Uterus (tissue), 4 donors: ENCODE measurements around the gene TRIP11. TPM values are rescaled to one million over a fixed set of nuclear protein-coding genes. Genes with fewer than 3 reads are reported as not detected.

Experiments
- DNase-seq, 2 donors: peaks; one replicate each; pipeline ENCODE4 v3.0.0-alpha.2; 2019 to 2020
- H3K27ac ChIP-seq, 2 donors: fragments of 200-600 bp; sonication (generic); 1 replicate in 1 of 2; 2 replicates in 1 of 2; pipeline ENCODE4 v1.5.1; 2016 to 2018
- H3K27me3 ChIP-seq, 2 donors: fragments of 200-600 bp; sonication (generic); one replicate each; pipeline ENCODE4 v1.5.1; 2018 to 2019; ENCODE audit warnings: control low read depth in 1 of 2
- H3K36me3 ChIP-seq, 2 donors: fragments of 200-600 bp; sonication (generic); one replicate each; pipeline ENCODE4 v1.5.1; 2019; ENCODE audit warnings: control low read depth in 1 of 2
- H3K4me1 ChIP-seq, 2 donors: fragments of 200-600 bp; sonication (generic); one replicate each; pipeline ENCODE4 v1.5.1; 2018 to 2019; ENCODE audit warnings: control low read depth in 1 of 2
- H3K4me3 ChIP-seq, 2 donors: fragments of 200-600 bp; sonication (generic); 1 replicate in 1 of 2; 2 replicates in 1 of 2; pipeline ENCODE4 v1.5.1; 2018 to 2019; ENCODE audit warnings: mild to moderate bottlenecking in 1 of 2
- H3K9me3 ChIP-seq, 2 donors: fragments of 200-600 bp; sonication (generic); one replicate each; pipeline ENCODE4 v1.5.1; 2019; ENCODE audit warnings: control low read depth in 1 of 2
- POLR2A ChIP-seq, 2 donors: fragments of 450-650 bp; IDR thresholded peaks; one replicate each; pipeline ENCODE4 v1.6.1; 2016; ENCODE audit warnings: antibody characterized with exemption in 2 of 2, mild to moderate bottlenecking in 1 of 2, moderate library complexity in 1 of 2
- intact Hi-C: fragments of 100-400 bp; cut with DNase I; formaldehyde crosslinking; loops from one replicate; pipeline ENCODE4 v1.15.1; 2023; ENCODE audit warnings: low total_unique reads
- total RNA-seq, 4 donors: library from RNA; depleted of rRNA in 3 of 4; stranded (reverse); fragments of >200 nt in 3 of 4; gene quantifications; one replicate each; pipeline versions ENCODE4 v1.1.0 to v1.2.4, GENCODE V29; 2014 to 2023
- TF ChIP-seq, protein P1 (sequence below), 4 experiments: fragments of 200-600 bp in 2 of 4; fragments of 450-650 bp in 2 of 4; sonication (generic) in 2 of 4; IDR thresholded peaks; one replicate each; pipeline ENCODE4 v1.5.1; 2016 to 2019; ENCODE audit warnings: antibody characterized with exemption in 4 of 4, mild to moderate bottlenecking in 2 of 4, moderate library complexity in 1 of 4
- donor health status: DM: yes; HTN: yes; CAD: no.

Gene TRIP11
- total RNA-seq, 4 donors from 2014 or later, result 17.1 to 68.7 (median 47.7) TPM

- TF ChIP-seq, protein P1, sequence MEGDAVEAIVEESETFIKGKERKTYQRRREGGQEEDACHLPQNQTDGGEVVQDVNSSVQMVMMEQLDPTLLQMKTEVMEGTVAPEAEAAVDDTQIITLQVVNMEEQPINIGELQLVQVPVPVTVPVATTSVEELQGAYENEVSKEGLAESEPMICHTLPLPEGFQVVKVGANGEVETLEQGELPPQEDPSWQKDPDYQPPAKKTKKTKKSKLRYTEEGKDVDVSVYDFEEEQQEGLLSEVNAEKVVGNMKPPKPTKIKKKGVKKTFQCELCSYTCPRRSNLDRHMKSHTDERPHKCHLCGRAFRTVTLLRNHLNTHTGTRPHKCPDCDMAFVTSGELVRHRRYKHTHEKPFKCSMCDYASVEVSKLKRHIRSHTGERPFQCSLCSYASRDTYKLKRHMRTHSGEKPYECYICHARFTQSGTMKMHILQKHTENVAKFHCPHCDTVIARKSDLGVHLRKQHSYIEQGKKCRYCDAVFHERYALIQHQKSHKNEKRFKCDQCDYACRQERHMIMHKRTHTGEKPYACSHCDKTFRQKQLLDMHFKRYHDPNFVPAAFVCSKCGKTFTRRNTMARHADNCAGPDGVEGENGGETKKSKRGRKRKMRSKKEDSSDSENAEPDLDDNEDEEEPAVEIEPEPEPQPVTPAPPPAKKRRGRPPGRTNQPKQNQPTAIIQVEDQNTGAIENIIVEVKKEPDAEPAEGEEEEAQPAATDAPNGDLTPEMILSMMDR (IDR thresholded peaks at IDR 0.05), result no peak
- TF ChIP-seq POLR2A (IDR thresholded peaks at IDR 0.05), result no peak
- Histone ChIP-seq H3K27ac (no peak overlapping the region), H3K9me3 (no peaks in the 10 kb centered on the region), H3K27me3 (no peaks in the 10 kb centered on the region), H3K4me3 (no peak overlapping the region), H3K36me3 (no peaks in the 10 kb centered on the region), H3K4me1 (peaks cover 0 to 3% of the 10 kb centered on the region in 2 donors)
- intact Hi-C loops, result no loop called here
- no peak for DNase-seq
Measured at GRCh38 chr14:92033906-92034687, 5.8 kb downstream of the TRIP11 start.

GRCh38 chr14:92033433-92033832 lies 6.4 kb downstream of the TRIP11 start:
- no peaks in the 10 kb centered on the region for H3K27me3 ChIP-seq
- no peak overlapping the region for H3K27ac ChIP-seq
- H3K9me3 ChIP-seq, result no peaks in the 10 kb centered on the region
- DNase-seq, result no peak
- intact Hi-C loops, result no loop called here
- TF ChIP-seq POLR2A (IDR thresholded peaks at IDR 0.05), result no peak
- TF ChIP-seq, protein P1 (IDR thresholded peaks at IDR 0.05), result no peak
- no peak overlapping the region for H3K4me3 ChIP-seq
- no peaks in the 10 kb centered on the region for H3K36me3 ChIP-seq
- peaks cover 0 to 3% of the 10 kb centered on the region in 2 donors for H3K4me1 ChIP-seq

DNA sequence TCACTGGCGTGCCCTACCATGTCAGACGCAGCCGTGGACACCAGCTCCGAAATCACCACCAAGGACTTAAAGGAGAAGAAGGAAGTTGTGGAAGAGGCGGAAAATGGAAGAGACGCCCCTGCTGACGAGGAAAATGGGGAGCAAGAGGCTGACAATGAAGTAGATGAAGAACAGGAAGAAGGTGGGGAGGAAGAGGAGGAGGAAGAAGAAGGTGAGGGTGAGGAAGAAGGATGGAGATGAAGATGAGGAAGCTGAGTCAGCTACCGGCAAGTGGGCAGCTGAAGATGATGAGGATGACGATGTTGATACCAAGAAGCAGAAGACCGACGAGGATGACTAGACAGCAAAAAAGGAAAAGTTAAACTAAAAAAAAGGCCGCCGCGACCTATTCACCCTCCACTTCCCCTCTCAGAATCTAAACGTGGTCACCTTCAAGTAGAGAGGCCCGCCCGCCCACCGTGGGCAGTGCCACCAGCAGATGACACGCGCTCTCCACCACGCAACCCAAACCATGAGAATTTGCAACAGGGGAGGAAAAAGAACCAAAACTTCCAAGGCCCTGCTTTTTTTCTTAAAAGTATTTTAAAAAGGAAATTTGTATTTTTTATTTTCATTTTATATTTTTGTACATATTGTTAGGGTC lies 13.2 kb downstream of the TRIP11 start:
- H3K27ac ChIP-seq, result no peak overlapping the region
- no peak for DNase-seq
- H3K9me3 ChIP-seq, result no peaks in the 10 kb centered on the region
- TF ChIP-seq POLR2A (IDR thresholded peaks at IDR 0.05), result no peak
- TF ChIP-seq, protein P1 (IDR thresholded peaks at IDR 0.05), result no peak
- no peaks in the 10 kb centered on the region for H3K4me1 ChIP-seq
- no peaks in the 10 kb centered on the region for H3K27me3 ChIP-seq
- H3K4me3 ChIP-seq, result no peak overlapping the region
- intact Hi-C loops, result no loop called here
- H3K36me3 ChIP-seq, result no peaks in the 10 kb centered on the region

DNA sequence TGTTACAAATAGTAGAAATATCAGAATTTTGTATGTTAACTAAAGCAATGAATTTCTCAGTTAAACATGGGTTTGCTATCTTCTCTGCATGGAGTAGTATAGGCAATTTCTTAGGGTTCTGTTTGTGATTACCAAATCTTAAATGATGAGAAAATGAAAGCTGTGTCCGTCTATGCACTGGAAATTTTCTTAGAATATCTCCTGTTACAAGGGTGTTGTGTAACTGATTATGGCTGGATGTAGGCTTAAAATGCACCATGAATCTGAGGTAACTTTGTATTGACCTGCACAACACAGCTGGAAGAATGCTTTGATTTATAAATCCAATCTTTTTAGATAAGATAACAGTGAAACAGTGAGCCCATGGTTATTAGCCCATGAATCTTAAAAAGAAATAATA lies 17.8 kb downstream of the TRIP11 start:
- TF ChIP-seq POLR2A (IDR thresholded peaks at IDR 0.05), result no peak
- TF ChIP-seq, protein P1 (IDR thresholded peaks at IDR 0.05), result no peak
- H3K27me3 ChIP-seq, result no peaks in the 10 kb centered on the region
- H3K27ac ChIP-seq, result no peak overlapping the region
- H3K9me3 ChIP-seq, result no peaks in the 10 kb centered on the region
- H3K4me1 ChIP-seq, result no peaks in the 10 kb centered on the region
- H3K36me3 ChIP-seq, result no peaks in the 10 kb centered on the region
- DNase-seq, result no peak
- intact Hi-C loops, result no loop called here
- no peak overlapping the region for H3K4me3 ChIP-seq

- Histone ChIP-seq H3K36me3 (no peaks in the 10 kb centered on the region), H3K4me1 (no peaks in the 10 kb centered on the region), H3K27me3 (no peaks in the 10 kb centered on the region), H3K9me3 (no peaks in the 10 kb centered on the region), H3K27ac (no peak overlapping the region), H3K4me3 (no peak overlapping the region)
- TF ChIP-seq POLR2A (IDR thresholded peaks at IDR 0.05), result no peak
- TF ChIP-seq, protein P1 (IDR thresholded peaks at IDR 0.05), result no peak
- DNase-seq, result no peak
- intact Hi-C loops, result no loop called here
Measured at GRCh38 chr14:92021523-92021922, 18.3 kb downstream of the TRIP11 start.
